ENCODE results near the gene POLE3. TPM values are rescaled to one million over a fixed set of nuclear protein-coding genes. Genes with fewer than 3 reads are reported as not detected.
"Not testable (repeated sequence)": the region's sequence is repeated elsewhere in the genome, so short reads cannot be mapped to it uniquely, and the experiment has no call there.

POLE3 gene
- total RNA-seq, 1 experiment from 2014 or later: 105 TPM

- no peaks in the 10 kb centered on the region for H3K4me1 ChIP-seq (ENCODE audit: low read length)
- H3K9ac ChIP-seq (ENCODE audit: low read length): no peak overlapping the region
- no peaks in the 10 kb centered on the region for H3K9me3 ChIP-seq (ENCODE audit: low read length)
- H3K36me3 ChIP-seq (ENCODE audit: insufficient read depth, low read length): no peaks in the 10 kb centered on the region
- H4K20me1 ChIP-seq (ENCODE audit: insufficient read depth, low read depth, low read length): no peaks in the 10 kb centered on the region
- no peak overlapping the region for H3K4me3 ChIP-seq (ENCODE audit: low read length)
- H2AFZ ChIP-seq (ENCODE audit: low read length): no peak overlapping the region
- DNase-seq: no peak
- H3K79me2 ChIP-seq (ENCODE audit: low read length): no peaks in the 10 kb centered on the region
- H3K9me2 ChIP-seq (replicated peaks; ENCODE audit: insufficient read depth, low read length): no peaks in the 10 kb centered on the region
- H3K27me3 ChIP-seq (ENCODE audit: low read length): no peaks in the 10 kb centered on the region
- no peak overlapping the region for H3K27ac ChIP-seq (ENCODE audit: low read length)
- H3K4me2 ChIP-seq (ENCODE audit: low read depth, low read length, poor library complexity, severe bottlenecking): no peak overlapping the region
These were observed 41.3 kb downstream of the POLE3 start for GRCh38 chr9:113368982-113369854.

DNA sequence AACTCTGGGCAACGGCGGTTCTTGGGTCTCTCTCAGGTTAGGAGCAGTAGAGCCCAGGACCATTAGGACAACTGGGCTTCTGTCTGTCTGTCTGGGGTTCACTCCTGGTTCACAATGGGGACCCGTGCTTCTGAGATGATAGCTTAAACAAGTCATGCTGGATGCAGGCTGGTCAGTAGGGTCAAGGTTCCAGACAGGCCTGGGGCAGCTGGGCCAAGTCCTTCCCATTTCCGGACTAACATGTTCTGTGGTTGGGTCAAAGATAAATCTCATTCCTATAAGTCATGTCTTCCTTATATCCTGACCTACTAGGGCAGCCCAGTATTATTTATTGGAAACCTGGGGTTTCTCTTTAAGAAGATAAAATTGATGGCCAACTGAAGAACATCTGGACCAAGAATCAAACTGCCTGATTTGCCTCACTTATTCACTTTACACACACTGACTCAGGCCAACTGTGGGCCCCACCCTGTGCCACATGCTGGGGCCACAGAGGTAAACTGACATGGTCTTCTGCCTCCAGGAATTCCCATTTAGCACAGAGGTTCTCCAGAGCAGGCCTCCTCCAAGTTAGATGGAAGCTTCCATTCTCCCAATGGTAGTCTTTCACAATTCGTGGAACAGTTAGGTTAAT lies 42.0 kb downstream of the POLE3 start:
- Histone ChIP-seq H4K20me1 (ENCODE audit: insufficient read depth, low read depth, low read length) (no peaks in the 10 kb centered on the region), H3K79me2 (ENCODE audit: low read length) (no peaks in the 10 kb centered on the region), H3K4me2 (ENCODE audit: low read depth, low read length, poor library complexity, severe bottlenecking) (no peak overlapping the region), H3K9ac (ENCODE audit: low read length) (no peak overlapping the region), H3K27me3 (ENCODE audit: low read length) (no peaks in the 10 kb centered on the region), H3K27ac (ENCODE audit: low read length) (no peak overlapping the region), H3K4me3 (ENCODE audit: low read length) (no peak overlapping the region), H2AFZ (ENCODE audit: low read length) (no peak overlapping the region), H3K36me3 (ENCODE audit: insufficient read depth, low read length) (no peaks in the 10 kb centered on the region), H3K9me3 (ENCODE audit: low read length) (no peaks in the 10 kb centered on the region), H3K9me2 (replicated peaks; ENCODE audit: insufficient read depth, low read length) (no peaks in the 10 kb centered on the region), H3K4me1 (ENCODE audit: low read length) (no peaks in the 10 kb centered on the region)
- no peak for DNase-seq

GRCh38 chr9:113365652-113366051 lies 44.8 kb downstream of the POLE3 start:
- H3K9me2 ChIP-seq (replicated peaks; ENCODE audit: insufficient read depth, low read length); H2AFZ ChIP-seq (ENCODE audit: low read length); H3K4me1 ChIP-seq (ENCODE audit: low read length); H3K79me2 ChIP-seq (ENCODE audit: low read length); H3K27me3 ChIP-seq (ENCODE audit: low read length); H3K36me3 ChIP-seq (ENCODE audit: insufficient read depth, low read length); H3K9ac ChIP-seq (ENCODE audit: low read length); H3K27ac ChIP-seq (ENCODE audit: low read length); H3K4me2 ChIP-seq (ENCODE audit: low read depth, low read length, poor library complexity, severe bottlenecking); H4K20me1 ChIP-seq (ENCODE audit: insufficient read depth, low read depth, low read length); H3K4me3 ChIP-seq (ENCODE audit: low read length); DNase-seq; H3K9me3 ChIP-seq (ENCODE audit: low read length): not testable (repeated sequence)

DNA sequence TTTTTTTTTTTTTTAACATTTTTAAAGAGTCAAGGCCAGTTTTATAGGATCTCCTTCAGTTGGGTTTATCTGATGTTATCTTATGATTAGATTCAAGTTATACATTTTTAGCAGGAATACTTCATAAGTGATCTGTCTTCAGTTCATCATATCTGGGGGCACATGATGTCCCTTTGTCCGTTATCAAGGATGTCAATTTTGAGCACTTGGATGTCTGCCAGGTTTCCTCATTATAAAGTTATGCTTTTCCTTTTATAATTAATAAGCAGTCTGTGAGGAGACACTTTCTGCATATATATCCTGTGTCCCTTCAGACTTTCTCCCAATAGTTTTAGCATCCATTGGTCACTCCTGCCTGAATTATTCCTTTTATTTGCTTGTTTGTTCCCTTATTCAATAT lies 45.5 kb downstream of the POLE3 start:
- Histone ChIP-seq H4K20me1 (ENCODE audit: insufficient read depth, low read depth, low read length) (no peaks in the 10 kb centered on the region), H3K4me1 (ENCODE audit: low read length) (no peaks in the 10 kb centered on the region), H3K4me3 (ENCODE audit: low read length) (no peak overlapping the region), H3K36me3 (ENCODE audit: insufficient read depth, low read length) (no peaks in the 10 kb centered on the region), H3K9ac (ENCODE audit: low read length) (no peak overlapping the region), H3K79me2 (ENCODE audit: low read length) (no peaks in the 10 kb centered on the region), H3K9me2 (replicated peaks; ENCODE audit: insufficient read depth, low read length) (no peaks in the 10 kb centered on the region), H2AFZ (ENCODE audit: low read length) (no peak overlapping the region), H3K9me3 (ENCODE audit: low read length) (no peaks in the 10 kb centered on the region), H3K27ac (ENCODE audit: low read length) (no peak overlapping the region), H3K4me2 (ENCODE audit: low read depth, low read length, poor library complexity, severe bottlenecking) (no peak overlapping the region), H3K27me3 (ENCODE audit: low read length) (no peaks in the 10 kb centered on the region)
- no peak for DNase-seq

DNA sequence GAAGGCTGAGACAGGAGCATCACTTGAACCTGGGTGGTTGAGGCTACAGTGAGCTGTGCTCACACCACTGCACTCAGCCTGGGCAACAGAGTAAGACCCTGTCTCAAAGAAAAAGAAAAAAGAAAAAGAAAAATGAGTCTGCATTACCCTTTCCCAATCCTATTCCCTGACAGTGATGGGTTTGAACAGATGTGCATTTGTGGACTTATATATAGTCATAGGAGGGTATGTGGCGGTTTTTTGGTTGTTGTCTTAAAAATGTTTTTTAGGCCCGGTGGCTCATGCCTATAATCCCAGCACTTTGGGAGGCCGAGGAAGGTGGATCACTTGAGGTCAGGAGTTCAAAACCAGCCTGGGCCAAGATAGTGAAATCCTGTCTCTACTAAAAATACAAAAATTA lies 47.1 kb downstream of the POLE3 start:
- Histone ChIP-seq H2AFZ (ENCODE audit: low read length) (no peak overlapping the region), H3K9me2 (replicated peaks; ENCODE audit: insufficient read depth, low read length) (no peaks in the 10 kb centered on the region), H3K4me1 (ENCODE audit: low read length) (no peaks in the 10 kb centered on the region), H4K20me1 (ENCODE audit: insufficient read depth, low read depth, low read length) (no peaks in the 10 kb centered on the region), H3K27ac (ENCODE audit: low read length) (no peak overlapping the region), H3K4me3 (ENCODE audit: low read length) (no peak overlapping the region), H3K79me2 (ENCODE audit: low read length) (no peaks in the 10 kb centered on the region), H3K9me3 (ENCODE audit: low read length) (no peaks in the 10 kb centered on the region), H3K27me3 (ENCODE audit: low read length) (no peaks in the 10 kb centered on the region), H3K4me2 (ENCODE audit: low read depth, low read length, poor library complexity, severe bottlenecking) (no peak overlapping the region), H3K9ac (ENCODE audit: low read length) (no peak overlapping the region), H3K36me3 (ENCODE audit: insufficient read depth, low read length) (no peaks in the 10 kb centered on the region)
- no peak for DNase-seq

- Histone ChIP-seq H3K9me2 (replicated peaks; ENCODE audit: insufficient read depth, low read length) (no peaks in the 10 kb centered on the region), H3K4me1 (ENCODE audit: low read length) (no peaks in the 10 kb centered on the region), H3K9me3 (ENCODE audit: low read length) (no peaks in the 10 kb centered on the region), H3K79me2 (ENCODE audit: low read length) (no peaks in the 10 kb centered on the region), H3K27me3 (ENCODE audit: low read length) (no peaks in the 10 kb centered on the region), H3K9ac (ENCODE audit: low read length) (no peak overlapping the region), H3K36me3 (ENCODE audit: insufficient read depth, low read length) (no peaks in the 10 kb centered on the region), H2AFZ (ENCODE audit: low read length) (no peak overlapping the region), H3K27ac (ENCODE audit: low read length) (no peak overlapping the region), H3K4me2 (ENCODE audit: low read depth, low read length, poor library complexity, severe bottlenecking) (no peak overlapping the region), H3K4me3 (ENCODE audit: low read length) (no peak overlapping the region), H4K20me1 (ENCODE audit: insufficient read depth, low read depth, low read length) (no peaks in the 10 kb centered on the region)
- DNase-seq: no peak
These were observed 49.0 kb downstream of the POLE3 start for GRCh38 chr9:113361304-113362018.

DNA sequence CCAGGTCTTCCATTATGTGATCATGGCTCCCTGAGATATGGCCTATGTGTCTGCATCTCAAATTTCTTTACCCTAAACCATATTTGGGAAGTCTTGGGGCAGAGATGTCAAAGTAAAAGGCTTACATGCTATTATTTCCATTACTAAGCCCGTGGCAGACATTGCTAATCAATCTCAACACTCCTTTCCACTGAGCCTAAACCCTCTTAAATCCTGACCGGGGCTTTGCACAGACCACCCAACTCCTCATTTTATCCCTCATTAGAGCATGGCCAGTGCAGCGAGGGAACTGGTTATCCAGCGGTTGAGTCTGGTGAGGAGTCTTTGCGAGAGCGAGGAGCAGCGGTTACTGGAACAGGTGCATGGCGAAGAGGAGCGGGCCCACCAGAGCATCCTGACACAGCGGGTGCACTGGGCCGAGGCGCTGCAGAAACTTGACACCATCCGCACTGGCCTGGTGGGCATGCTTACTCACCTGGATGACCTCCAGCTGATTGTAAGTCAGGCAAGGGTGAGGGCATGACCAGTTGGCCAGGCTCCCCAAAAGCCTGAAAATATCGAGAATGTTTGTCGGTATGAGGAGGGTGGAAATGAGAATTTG lies 50.1 kb downstream of the POLE3 start:
- H3K9ac ChIP-seq (ENCODE audit: low read length): no peak overlapping the region
- H4K20me1 ChIP-seq (ENCODE audit: insufficient read depth, low read depth, low read length): no peaks in the 10 kb centered on the region
- H3K4me3 ChIP-seq (ENCODE audit: low read length): no peak overlapping the region
- no peaks in the 10 kb centered on the region for H3K9me2 ChIP-seq (replicated peaks; ENCODE audit: insufficient read depth, low read length)
- H3K4me2 ChIP-seq (ENCODE audit: low read depth, low read length, poor library complexity, severe bottlenecking): no peak overlapping the region
- H3K36me3 ChIP-seq (ENCODE audit: insufficient read depth, low read length): no peaks in the 10 kb centered on the region
- no peaks in the 10 kb centered on the region for H3K27me3 ChIP-seq (ENCODE audit: low read length)
- no peaks in the 10 kb centered on the region for H3K4me1 ChIP-seq (ENCODE audit: low read length)
- no peak overlapping the region for H3K27ac ChIP-seq (ENCODE audit: low read length)
- H3K79me2 ChIP-seq (ENCODE audit: low read length): no peaks in the 10 kb centered on the region
- DNase-seq: no peak
- H2AFZ ChIP-seq (ENCODE audit: low read length): no peak overlapping the region
- H3K9me3 ChIP-seq (ENCODE audit: low read length): no peaks in the 10 kb centered on the region

GRCh38 chr9:113359385-113359784 lies 51.1 kb downstream of the POLE3 start:
- DNase-seq: no peak
- no peaks in the 10 kb centered on the region for H3K9me2 ChIP-seq (replicated peaks; ENCODE audit: insufficient read depth, low read length)

More at GRCh38 chr9:113359385-113359784, 51.1 kb downstream of the POLE3 start:
- Histone ChIP-seq H3K36me3 (ENCODE audit: insufficient read depth, low read length) (no peaks in the 10 kb centered on the region), H4K20me1 (ENCODE audit: insufficient read depth, low read depth, low read length) (no peaks in the 10 kb centered on the region), H3K27me3 (ENCODE audit: low read length) (no peaks in the 10 kb centered on the region), H3K27ac (ENCODE audit: low read length) (no peak overlapping the region), H3K79me2 (ENCODE audit: low read length) (no peaks in the 10 kb centered on the region), H2AFZ (ENCODE audit: low read length) (no peak overlapping the region), H3K4me3 (ENCODE audit: low read length) (no peak overlapping the region), H3K9me3 (ENCODE audit: low read length) (no peaks in the 10 kb centered on the region), H3K4me1 (ENCODE audit: low read length) (no peaks in the 10 kb centered on the region), H3K9ac (ENCODE audit: low read length) (no peak overlapping the region), H3K4me2 (ENCODE audit: low read depth, low read length, poor library complexity, severe bottlenecking) (no peak overlapping the region)
